Duodenal mucosa (tissue), 2 donors: Measurements from ENCODE around the gene ATP5ME.

Experiments
- H3K27ac ChIP-seq: one replicate; pipeline ENCODE4 v1.7.0; 2013; ENCODE audit warnings: low read depth, low read length
- H3K27me3 ChIP-seq, 2 donors: one replicate each; pipeline ENCODE4 v1.7.0; 2013; ENCODE audit warnings: low read length in 2 of 2, control low read depth in 1 of 2; ENCODE audit not compliant: insufficient read depth in 2 of 2, control insufficient read depth in 1 of 2
- H3K36me3 ChIP-seq, 2 donors: one replicate each; pipeline ENCODE4 v1.7.0; 2013; ENCODE audit warnings: low read length in 2 of 2, control low read depth in 1 of 2; ENCODE audit not compliant: insufficient read depth in 2 of 2, control insufficient read depth in 1 of 2
- H3K4me1 ChIP-seq, 2 donors: one replicate each; pipeline ENCODE4 v1.7.0; 2013; ENCODE audit warnings: low read length in 2 of 2, control low read depth in 1 of 2; ENCODE audit not compliant: insufficient read depth in 2 of 2, control insufficient read depth in 1 of 2
- H3K4me3 ChIP-seq, 2 donors: one replicate each; pipeline ENCODE4 v1.7.0; 2013; ENCODE audit warnings: low read length in 2 of 2, low read depth in 1 of 2
- H3K9ac ChIP-seq, 2 donors: one replicate each; pipeline ENCODE4 v1.7.0; 2013; ENCODE audit warnings: low read length in 2 of 2, low read depth in 1 of 2
- H3K9me3 ChIP-seq, 2 donors: one replicate each; pipeline ENCODE4 v1.7.0; 2013; ENCODE audit warnings: low read length in 2 of 2, control low read depth in 1 of 2; ENCODE audit not compliant: control insufficient read depth in 1 of 2

The ATP5ME gene

GRCh38 chr4:661881-662761 lies 12.0 kb downstream of the ATP5ME start:
- peaks cover 0 to 3% of the 10 kb centered on the region in 2 donors for H3K27me3 ChIP-seq
- H3K27ac ChIP-seq: no peak overlapping the region
- H3K4me3 ChIP-seq: no peak overlapping the region
- no peaks in the 10 kb centered on the region for H3K36me3 ChIP-seq
- no peaks in the 10 kb centered on the region for H3K9me3 ChIP-seq
- H3K9ac ChIP-seq: no peak overlapping the region
- no peaks in the 10 kb centered on the region for H3K4me1 ChIP-seq

GRCh38 chr4:661231-661630 lies 12.8 kb downstream of the ATP5ME start:
- no peak overlapping the region for H3K4me3 ChIP-seq
- H3K9me3 ChIP-seq: no peaks in the 10 kb centered on the region
- no peaks in the 10 kb centered on the region for H3K4me1 ChIP-seq
- H3K36me3 ChIP-seq: no peaks in the 10 kb centered on the region
- H3K27me3 ChIP-seq: peaks cover 0 to 3% of the 10 kb centered on the region in 2 donors
- no peak overlapping the region for H3K9ac ChIP-seq
- H3K27ac ChIP-seq: no peak overlapping the region

- peaks cover 0 to 3% of the 10 kb centered on the region in 2 donors for H3K27me3 ChIP-seq
- no peak overlapping the region for H3K4me3 ChIP-seq
- no peak overlapping the region for H3K27ac ChIP-seq
- no peak overlapping the region for H3K9ac ChIP-seq
- no peaks in the 10 kb centered on the region for H3K4me1 ChIP-seq
- no peaks in the 10 kb centered on the region for H3K36me3 ChIP-seq
- no peaks in the 10 kb centered on the region for H3K9me3 ChIP-seq
These were observed 13.7 kb downstream of the ATP5ME start for GRCh38 chr4:660401-660800.

- H3K36me3 ChIP-seq: no peaks in the 10 kb centered on the region
- H3K27ac ChIP-seq: no peak overlapping the region
- no peaks in the 10 kb centered on the region for H3K4me1 ChIP-seq
- H3K4me3 ChIP-seq: no peak overlapping the region
- no peaks in the 10 kb centered on the region for H3K9me3 ChIP-seq
- no peak overlapping the region for H3K9ac ChIP-seq
- peaks cover 0 to 3% of the 10 kb centered on the region in 2 donors for H3K27me3 ChIP-seq
These were observed 14.2 kb downstream of the ATP5ME start for GRCh38 chr4:659851-660250.

GRCh38 chr4:658681-659667 lies 15.1 kb downstream of the ATP5ME start:
- peaks cover 0 to 3% of the 10 kb centered on the region in 2 donors for H3K27me3 ChIP-seq
- no peak overlapping the region for H3K27ac ChIP-seq
- no peaks in the 10 kb centered on the region for H3K36me3 ChIP-seq
- H3K4me3 ChIP-seq: no peak overlapping the region
- no peak overlapping the region for H3K9ac ChIP-seq
- H3K4me1 ChIP-seq: no peaks in the 10 kb centered on the region
- H3K9me3 ChIP-seq: no peaks in the 10 kb centered on the region

GRCh38 chr4:657834-658667 lies 16.0 kb downstream of the ATP5ME start:
- no peak overlapping the region for H3K4me3 ChIP-seq
- no peak overlapping the region for H3K27ac ChIP-seq
- H3K36me3 ChIP-seq: no peaks in the 10 kb centered on the region
- H3K4me1 ChIP-seq: no peaks in the 10 kb centered on the region
- no peak overlapping the region for H3K9ac ChIP-seq
- H3K27me3 ChIP-seq: peaks cover 0 to 2% of the 10 kb centered on the region in 2 donors
- H3K9me3 ChIP-seq: no peaks in the 10 kb centered on the region

GRCh38 chr4:657338-657833 lies 16.7 kb downstream of the ATP5ME start:
- Histone ChIP-seq H3K27me3 (no peaks in the 10 kb centered on the region), H3K27ac (no peak overlapping the region), H3K4me1 (no peaks in the 10 kb centered on the region), H3K9me3 (no peaks in the 10 kb centered on the region), H3K36me3 (no peaks in the 10 kb centered on the region), H3K9ac (no peak overlapping the region), H3K4me3 (no peak overlapping the region)

GRCh38 chr4:656436-657337 lies 17.4 kb downstream of the ATP5ME start:
- Histone ChIP-seq H3K4me3 (no peak overlapping the region), H3K4me1 (no peaks in the 10 kb centered on the region), H3K9me3 (no peaks in the 10 kb centered on the region), H3K36me3 (no peaks in the 10 kb centered on the region), H3K27ac (no peak overlapping the region), H3K27me3 (peaks cover 3% of the 10 kb centered on the region in 2 donors), H3K9ac (no peak overlapping the region)
